ENCODE measurements around the gene BCAT1.

GRCh38 chr12:24850496-24850895 is 98.4 kb downstream of the BCAT1 start:
- TF ChIP-seq, protein P1, sequence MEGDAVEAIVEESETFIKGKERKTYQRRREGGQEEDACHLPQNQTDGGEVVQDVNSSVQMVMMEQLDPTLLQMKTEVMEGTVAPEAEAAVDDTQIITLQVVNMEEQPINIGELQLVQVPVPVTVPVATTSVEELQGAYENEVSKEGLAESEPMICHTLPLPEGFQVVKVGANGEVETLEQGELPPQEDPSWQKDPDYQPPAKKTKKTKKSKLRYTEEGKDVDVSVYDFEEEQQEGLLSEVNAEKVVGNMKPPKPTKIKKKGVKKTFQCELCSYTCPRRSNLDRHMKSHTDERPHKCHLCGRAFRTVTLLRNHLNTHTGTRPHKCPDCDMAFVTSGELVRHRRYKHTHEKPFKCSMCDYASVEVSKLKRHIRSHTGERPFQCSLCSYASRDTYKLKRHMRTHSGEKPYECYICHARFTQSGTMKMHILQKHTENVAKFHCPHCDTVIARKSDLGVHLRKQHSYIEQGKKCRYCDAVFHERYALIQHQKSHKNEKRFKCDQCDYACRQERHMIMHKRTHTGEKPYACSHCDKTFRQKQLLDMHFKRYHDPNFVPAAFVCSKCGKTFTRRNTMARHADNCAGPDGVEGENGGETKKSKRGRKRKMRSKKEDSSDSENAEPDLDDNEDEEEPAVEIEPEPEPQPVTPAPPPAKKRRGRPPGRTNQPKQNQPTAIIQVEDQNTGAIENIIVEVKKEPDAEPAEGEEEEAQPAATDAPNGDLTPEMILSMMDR (IDR thresholded peaks at IDR 0.05) = no peak
- TF ChIP-seq POLR2A (IDR thresholded peaks at IDR 0.05) (no peak), POLR2AphosphoS5 (IDR thresholded peaks at IDR 0.05) (no peak)

All from transverse colon (tissue), 4 donors.